ENCODE results near the gene CKAP2. TPM values are rescaled to one million over a fixed set of nuclear protein-coding genes. Genes with fewer than 3 reads are reported as not detected.
"Not testable (repeated sequence)": the region's sequence is repeated elsewhere in the genome, so short reads cannot be mapped to it uniquely, and the experiment has no call there.

The CKAP2 gene
- total RNA-seq, 1 donor, result 30.5 TPM

DNA sequence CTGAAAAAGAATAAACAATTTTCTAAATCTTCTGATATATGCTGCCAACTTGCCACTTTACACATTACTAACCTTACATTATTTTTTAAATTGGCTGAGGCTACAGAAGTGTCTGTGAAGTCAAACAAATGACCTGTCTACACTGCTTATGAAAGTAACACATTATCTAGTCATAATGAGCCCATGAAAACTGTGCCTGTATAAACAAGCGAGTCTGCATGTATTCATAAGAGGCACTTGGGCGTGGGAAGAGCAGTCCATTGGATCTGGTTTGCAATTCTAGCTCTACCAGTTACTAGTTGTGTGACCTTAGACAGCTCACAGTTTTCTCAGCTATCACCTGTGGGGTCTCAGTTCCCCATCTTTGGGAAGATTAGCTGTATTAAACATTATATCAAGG is 7.9 kb upstream of the CKAP2 start:
- Histone ChIP-seq H3K27me3 (ENCODE audit: insufficient read depth, low read length) (no peaks in the 10 kb centered on the region), H3K4me3 (ENCODE audit: low read length) (no peak overlapping the region), H3K4me1 (ENCODE audit: insufficient read depth, low read length) (peaks cover 25% of the 10 kb centered on the region), H3K9me3 (ENCODE audit: low read depth, low read length) (no peaks in the 10 kb centered on the region)

DNA sequence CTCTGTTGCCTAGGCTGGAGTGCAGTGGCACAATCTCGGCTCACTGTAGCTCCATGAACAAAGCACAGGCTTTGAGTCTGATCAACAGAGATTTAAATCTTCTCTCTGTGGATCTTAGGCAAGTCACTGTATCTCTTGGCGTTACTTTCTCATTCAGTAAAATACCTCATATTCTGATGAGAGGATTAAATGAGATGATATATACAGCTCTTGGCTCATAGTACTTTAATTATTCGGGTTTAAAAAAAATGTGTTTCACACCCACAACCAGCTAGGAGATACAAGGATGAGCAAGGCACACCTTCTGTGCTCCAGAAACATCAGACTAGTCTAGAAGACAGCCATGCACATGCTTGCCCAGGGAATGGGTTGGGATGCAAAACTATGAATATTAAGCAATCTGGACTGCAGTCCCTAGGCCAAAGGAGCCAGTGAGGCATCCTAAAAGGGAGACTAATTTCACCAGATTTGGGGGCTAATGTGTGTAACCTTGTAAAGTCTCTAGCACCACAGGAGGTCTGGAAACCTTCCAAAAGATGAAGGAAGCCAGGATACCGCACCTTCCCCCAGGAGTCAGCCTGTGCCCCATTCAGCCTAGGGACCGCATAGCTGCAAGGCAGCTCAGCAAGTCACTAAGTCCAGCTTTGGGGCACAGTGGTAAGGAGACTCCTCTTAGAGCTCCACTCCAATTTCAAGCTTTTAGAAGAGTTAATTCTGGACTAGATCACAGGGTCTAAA is 7.3 kb upstream of the CKAP2 start:
- H3K9me3 ChIP-seq (ENCODE audit: low read depth, low read length), result no peaks in the 10 kb centered on the region
- no peak overlapping the region for H3K4me3 ChIP-seq (ENCODE audit: low read length)
- H3K27me3 ChIP-seq (ENCODE audit: insufficient read depth, low read length), result no peaks in the 10 kb centered on the region
- peaks cover 25% of the 10 kb centered on the region for H3K4me1 ChIP-seq (ENCODE audit: insufficient read depth, low read length)

DNA sequence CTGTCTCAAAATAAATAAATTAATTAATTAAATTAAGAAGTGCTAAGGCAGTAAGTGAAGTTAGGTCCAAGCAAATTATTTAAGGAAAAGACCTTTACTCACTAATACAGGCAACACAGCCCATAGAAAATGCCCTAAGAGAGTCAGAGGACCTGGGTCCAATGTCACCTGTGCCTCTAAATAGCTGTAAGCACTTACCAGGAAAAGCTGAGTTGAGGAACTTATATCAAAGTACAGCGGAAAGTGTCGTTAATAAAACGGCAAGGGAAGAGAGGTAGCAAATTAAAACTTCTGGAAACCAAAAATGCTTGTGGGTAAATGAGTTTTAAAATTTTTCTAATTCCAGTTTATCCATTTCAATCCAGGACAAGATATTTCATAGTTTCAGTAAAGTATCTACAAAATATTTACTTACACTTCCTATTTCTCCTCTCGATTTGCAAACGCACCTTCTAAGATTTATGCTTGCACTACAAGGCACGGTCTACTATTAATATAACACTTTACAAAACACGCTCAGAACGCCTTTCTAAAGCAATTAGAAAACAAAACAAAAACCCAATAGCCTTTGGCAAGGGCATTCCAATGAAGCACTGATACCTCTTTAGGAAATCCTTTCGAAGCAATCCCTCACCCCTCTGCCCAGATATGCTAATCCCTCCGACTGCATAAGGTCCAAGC is 5.8 kb upstream of the CKAP2 start:
- Histone ChIP-seq H3K27me3 (ENCODE audit: insufficient read depth, low read length) (no peaks in the 10 kb centered on the region), H3K4me3 (ENCODE audit: low read length) (peak overlapping the region; percentile 77), H3K9me3 (ENCODE audit: low read depth, low read length) (no peaks in the 10 kb centered on the region), H3K4me1 (ENCODE audit: insufficient read depth, low read length) (peaks cover 29% of the 10 kb centered on the region)

DNA sequence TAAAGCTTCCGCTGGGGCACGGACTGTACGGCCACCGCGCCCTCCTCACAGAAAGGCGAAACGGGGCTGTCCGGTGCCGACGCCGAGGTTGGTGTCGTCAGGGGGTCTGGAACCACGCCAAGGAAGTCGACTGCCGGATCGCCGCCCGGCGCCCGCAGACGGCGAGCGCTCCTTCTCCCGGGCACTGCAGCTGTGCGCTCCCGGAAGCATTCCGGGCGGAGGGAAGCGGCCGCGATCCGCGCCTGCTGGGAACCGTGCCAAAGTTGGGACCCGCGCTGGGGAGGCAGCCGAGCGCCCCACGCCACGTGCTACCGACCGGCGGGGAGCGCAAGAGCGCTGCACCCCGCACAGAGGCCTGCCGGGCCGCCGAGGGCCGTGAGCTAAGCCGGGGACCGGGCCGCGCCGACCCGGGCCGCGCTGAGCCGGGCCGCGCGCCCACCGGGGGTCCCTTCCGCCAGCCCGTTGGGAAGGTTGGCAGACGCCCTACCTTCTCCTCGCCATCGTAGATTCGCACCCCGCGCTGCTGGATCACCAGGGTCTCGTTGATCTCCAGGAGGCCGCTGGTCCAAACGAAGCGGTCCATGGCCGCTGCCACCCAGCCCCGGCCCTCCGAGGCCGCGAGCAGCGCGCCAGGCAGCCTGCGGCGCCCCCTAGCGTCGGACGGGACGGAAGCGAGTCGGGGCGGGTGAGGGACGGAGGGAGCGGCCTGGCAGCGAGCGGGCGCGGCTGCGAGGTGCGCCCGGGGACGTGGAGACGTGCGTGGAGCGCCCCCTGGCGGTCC is 5.1 kb upstream of the CKAP2 start, which contains the start of gene VPS36:
VPS36 (minus strand) TSS at position 623 of the 781 bp plus-strand sequence; CDS start at position 583, 40 bp downstream.
- Histone ChIP-seq H3K27me3 (ENCODE audit: insufficient read depth, low read length) (no peaks in the 10 kb centered on the region), H3K4me3 (ENCODE audit: low read length) (peak within 1 kb of the TSS; percentile 77), H3K9me3 (ENCODE audit: low read depth, low read length) (no peaks in the 10 kb centered on the region), H3K4me1 (ENCODE audit: insufficient read depth, low read length) (peaks cover 30% of the 10 kb centered on the region)

DNA sequence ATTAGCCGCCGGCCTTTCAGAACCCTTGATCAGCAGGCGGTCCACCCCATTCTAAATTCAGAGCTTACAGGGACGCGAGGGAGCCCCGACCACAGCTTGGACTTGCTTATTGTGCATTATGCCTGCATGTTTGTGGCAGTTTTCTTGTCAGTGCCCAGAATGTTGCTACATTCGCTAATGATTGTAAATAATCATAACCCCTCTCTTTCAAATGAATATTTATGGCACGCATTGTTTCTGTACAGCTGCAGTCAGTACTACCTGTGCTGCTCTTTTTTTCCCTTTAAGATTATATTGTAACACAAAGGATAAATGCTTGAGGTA is 4.5 kb upstream of the CKAP2 start:
- Histone ChIP-seq H3K4me1 (ENCODE audit: insufficient read depth, low read length) (peaks cover 31% of the 10 kb centered on the region), H3K4me3 (ENCODE audit: low read length) (peak overlapping the region; percentile 77), H3K27me3 (ENCODE audit: insufficient read depth, low read length) (no peaks in the 10 kb centered on the region), H3K9me3 (ENCODE audit: low read depth, low read length) (no peaks in the 10 kb centered on the region)

DNA sequence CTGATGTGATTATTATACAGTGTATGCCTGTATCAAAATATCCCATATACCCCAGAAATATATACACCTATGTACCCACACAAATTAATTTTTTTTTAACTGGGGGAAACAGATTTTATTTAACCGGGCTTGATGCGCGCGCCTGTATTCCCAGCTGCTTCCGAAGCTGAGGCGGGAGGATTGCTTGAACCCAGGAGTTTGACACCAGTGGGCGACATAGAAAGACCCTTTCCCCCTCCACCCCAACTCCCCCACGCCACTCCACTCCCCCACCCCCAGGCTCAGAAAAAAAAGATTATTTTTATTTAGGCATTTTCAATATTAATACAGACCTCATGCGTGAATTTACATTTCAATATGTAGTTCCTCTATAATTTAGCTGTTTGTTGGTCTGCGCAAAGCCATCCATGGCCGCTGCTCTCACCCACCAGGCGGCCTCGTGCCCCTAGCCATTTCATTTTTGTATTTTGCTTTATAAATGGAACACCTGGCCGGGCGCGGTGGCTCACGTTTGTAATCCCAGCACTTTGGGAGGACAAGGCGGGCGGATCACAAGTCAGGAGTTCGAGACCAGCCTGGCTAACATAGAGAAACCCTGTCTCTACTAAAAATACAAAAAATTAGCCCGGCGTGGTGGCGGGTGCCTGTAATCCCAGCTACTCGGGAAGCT is 4.0 kb upstream of the CKAP2 start:
- no peaks in the 10 kb centered on the region for H3K27me3 ChIP-seq (ENCODE audit: insufficient read depth, low read length)
- H3K4me1 ChIP-seq (ENCODE audit: insufficient read depth, low read length), result peaks cover 36% of the 10 kb centered on the region
- no peak overlapping the region for H3K4me3 ChIP-seq (ENCODE audit: low read length)
- no peaks in the 10 kb centered on the region for H3K9me3 ChIP-seq (ENCODE audit: low read depth, low read length)

DNA sequence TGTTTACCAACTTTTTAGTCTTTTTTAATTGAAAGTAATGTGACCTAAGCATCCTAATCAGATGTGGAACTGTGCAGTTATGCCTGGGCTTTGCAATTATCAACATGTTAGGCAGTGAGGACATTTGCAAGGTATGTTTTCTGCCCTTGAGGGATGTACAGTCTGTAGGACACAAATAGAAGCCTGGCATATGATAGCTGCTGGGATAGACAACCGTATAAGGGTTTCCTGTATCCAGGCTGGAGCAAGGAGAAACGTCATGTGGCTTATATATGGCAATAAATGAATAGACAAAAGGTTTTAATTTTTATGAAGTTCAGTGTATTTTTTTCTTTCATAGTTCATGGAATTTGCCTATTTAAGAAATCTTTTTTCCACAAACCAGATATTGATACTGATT is 2.8 kb upstream of the CKAP2 start:
- no peaks in the 10 kb centered on the region for H3K27me3 ChIP-seq (ENCODE audit: insufficient read depth, low read length)
- H3K4me1 ChIP-seq (ENCODE audit: insufficient read depth, low read length), result peaks cover 44% of the 10 kb centered on the region
- no peak overlapping the region for H3K4me3 ChIP-seq (ENCODE audit: low read length)
- no peaks in the 10 kb centered on the region for H3K9me3 ChIP-seq (ENCODE audit: low read depth, low read length)

DNA sequence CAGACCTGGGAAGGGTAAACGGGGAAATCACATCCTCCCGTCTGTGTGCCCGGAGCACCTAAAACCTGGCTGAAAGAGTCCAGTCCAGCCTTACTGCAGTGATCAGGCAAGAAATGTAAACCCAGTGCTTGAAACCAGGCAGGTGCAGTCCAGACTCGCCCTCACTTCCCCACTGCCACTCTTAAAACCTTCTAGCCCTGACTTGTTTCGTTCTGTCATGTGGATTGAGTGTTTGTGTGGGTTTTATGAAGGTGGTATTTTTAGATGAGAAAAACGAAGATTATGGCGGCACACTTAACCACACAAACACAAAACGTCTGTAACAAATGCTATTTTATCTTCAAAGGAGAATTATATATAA is 839 bp upstream of the CKAP2 start:
- Histone ChIP-seq H3K4me3 (ENCODE audit: low read length) (peak overlapping the region; percentile 71), H3K4me1 (ENCODE audit: insufficient read depth, low read length) (peaks cover 27% of the 10 kb centered on the region), H3K9me3 (ENCODE audit: low read depth, low read length) (no peaks in the 10 kb centered on the region), H3K27me3 (ENCODE audit: insufficient read depth, low read length) (no peaks in the 10 kb centered on the region)

DNA sequence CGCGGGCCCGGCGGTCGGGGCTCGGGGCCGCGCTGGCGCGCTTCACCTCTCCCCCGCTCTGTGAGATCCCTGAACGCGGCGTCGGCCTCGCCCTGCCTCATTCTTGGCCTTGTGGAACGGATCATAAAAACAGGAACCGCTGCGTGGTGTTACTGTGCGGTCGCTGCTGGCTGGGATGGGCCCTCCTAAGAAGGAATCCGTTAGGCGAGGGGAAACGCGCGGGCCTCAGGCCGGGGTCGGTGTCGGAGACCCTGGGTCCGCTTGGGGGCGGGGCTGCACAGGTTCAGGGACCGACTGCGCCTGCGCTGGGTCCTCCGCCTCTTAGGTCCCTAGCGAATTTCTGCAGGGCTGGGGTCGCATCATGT is 381 bp downstream of the CKAP2 start:
- no peaks in the 10 kb centered on the region for H3K9me3 ChIP-seq (ENCODE audit: low read depth, low read length)
- H3K27me3 ChIP-seq (ENCODE audit: insufficient read depth, low read length), result no peaks in the 10 kb centered on the region
- peaks cover 27% of the 10 kb centered on the region for H3K4me1 ChIP-seq (ENCODE audit: insufficient read depth, low read length)
- peak overlapping the region; percentile 71 for H3K4me3 ChIP-seq (ENCODE audit: low read length)

DNA sequence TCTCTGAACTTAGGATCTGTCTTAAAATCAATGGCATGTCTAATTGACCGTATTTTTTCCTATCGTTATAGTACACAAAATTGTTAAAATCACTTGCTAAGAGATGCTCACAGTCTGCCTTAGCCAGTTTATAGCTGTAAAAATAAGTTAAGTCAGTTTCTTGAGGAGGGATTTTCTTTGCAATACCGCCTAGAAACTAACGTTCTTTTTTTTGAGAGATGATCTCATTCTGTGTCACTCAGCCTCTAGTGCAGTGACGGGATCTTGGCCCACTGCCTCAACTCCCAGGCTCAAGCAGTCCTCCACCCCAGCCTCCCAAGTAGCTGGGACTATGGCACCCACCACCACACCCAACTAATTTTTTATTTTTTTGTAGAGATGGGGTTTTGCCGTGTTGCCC is 4.4 kb downstream of the CKAP2 start:
- peaks cover 18% of the 10 kb centered on the region for H3K4me1 ChIP-seq (ENCODE audit: insufficient read depth, low read length)
- H3K27me3 ChIP-seq (ENCODE audit: insufficient read depth, low read length), result no peaks in the 10 kb centered on the region
- H3K9me3 ChIP-seq (ENCODE audit: low read depth, low read length), result no peaks in the 10 kb centered on the region
- no peak overlapping the region for H3K4me3 ChIP-seq (ENCODE audit: low read length)

DNA sequence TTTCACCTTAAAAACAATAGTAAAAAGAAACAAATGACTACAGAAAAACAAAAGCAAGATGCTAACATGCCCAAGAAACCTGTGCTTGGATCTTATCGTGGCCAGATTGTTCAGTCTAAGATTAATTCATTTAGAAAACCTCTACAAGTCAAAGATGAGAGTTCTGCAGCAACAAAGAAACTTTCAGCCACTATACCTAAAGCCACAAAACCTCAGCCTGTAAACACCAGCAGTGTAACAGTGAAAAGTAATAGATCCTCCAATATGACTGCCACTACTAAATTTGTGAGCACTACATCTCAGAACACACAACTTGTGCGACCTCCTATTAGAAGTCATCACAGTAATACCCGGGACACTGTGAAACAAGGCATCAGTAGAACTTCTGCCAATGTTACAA is 6.0 kb downstream of the CKAP2 start:
- H3K27me3 ChIP-seq (ENCODE audit: insufficient read depth, low read length), result no peaks in the 10 kb centered on the region
- no peak overlapping the region for H3K4me3 ChIP-seq (ENCODE audit: low read length)
- no peaks in the 10 kb centered on the region for H3K9me3 ChIP-seq (ENCODE audit: low read depth, low read length)
- H3K4me1 ChIP-seq (ENCODE audit: insufficient read depth, low read length), result peaks cover 12% of the 10 kb centered on the region

DNA sequence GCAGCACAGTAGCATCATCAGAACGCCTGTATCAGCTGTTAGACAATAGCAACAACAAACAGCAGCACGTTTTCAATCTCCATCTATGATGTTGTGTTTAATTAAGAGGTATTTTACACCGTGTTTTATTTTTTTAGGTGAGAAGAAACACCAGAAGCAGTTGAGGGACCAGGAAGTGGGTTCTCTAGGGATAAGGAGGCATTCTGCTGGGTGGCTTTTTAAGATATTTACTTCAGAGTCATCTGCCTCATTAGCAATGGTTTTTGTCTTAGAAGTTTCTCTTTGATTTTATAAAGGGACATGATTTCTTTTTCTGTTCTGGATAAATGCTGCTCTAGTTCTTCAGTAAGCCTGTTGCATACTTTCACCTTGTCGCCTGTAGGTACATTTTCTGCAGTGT is 8.2 kb downstream of the CKAP2 start:
- H3K27me3 ChIP-seq (ENCODE audit: insufficient read depth, low read length), result no peaks in the 10 kb centered on the region
- no peak overlapping the region for H3K4me3 ChIP-seq (ENCODE audit: low read length)
- H3K4me1 ChIP-seq (ENCODE audit: insufficient read depth, low read length), result peaks cover 3% of the 10 kb centered on the region
- no peaks in the 10 kb centered on the region for H3K9me3 ChIP-seq (ENCODE audit: low read depth, low read length)

DNA sequence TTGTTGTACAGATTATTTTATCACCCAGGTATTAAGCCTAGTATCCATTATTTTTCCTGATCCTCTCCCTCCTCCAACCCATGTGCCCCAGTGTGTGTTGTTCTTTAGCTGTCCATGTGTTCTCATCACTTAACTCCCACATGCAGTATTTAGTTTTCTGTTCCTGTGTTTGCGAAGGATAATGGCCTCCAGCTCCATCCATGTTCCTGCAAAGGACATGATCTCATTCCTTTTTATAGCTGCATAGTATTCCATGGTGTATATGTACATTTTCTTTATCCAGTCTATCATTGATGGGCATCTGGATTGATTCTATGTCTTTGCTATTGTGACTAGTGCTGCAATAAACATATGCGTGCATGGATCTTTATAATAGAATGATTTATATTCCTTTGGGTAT is 13.2 kb downstream of the CKAP2 start:
- H3K4me1 ChIP-seq (ENCODE audit: insufficient read depth, low read length); H3K4me3 ChIP-seq (ENCODE audit: low read length); H3K27me3 ChIP-seq (ENCODE audit: insufficient read depth, low read length); H3K9me3 ChIP-seq (ENCODE audit: low read depth, low read length): not testable (repeated sequence)

DNA sequence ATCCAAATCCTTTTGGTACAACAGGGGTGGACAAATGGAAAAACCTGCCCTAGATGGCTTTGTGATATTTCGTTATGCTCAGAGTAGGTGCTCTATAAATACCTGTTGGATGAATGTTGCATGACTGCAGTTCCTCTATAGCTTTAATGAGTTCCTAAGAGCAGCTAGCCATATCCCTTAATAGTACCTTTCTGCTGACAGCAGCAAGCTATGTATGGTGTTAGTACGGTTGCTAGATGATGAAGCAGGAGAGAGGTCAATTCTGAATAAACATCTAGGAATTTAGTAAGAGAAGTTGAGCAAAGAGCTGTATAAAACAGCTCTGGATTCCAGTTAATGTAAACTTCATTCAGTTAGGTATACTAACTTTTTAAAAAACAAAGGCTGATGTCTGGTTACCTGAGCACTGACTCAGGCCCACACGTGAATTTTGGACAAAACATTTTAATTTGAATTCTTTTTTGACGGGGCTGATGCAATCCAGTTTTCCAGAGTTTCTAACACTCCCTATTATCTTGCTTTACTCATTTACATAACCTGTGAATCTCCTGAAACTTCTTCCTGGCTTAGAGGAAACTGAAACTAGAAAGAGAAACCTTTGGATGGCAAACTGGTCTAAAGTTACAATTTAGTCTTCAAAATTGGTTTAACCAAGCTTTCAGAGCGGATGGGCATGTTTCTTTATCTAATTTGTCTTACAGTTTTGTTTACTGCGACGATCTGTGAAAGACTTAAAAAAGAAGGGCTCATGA is 25.6 kb downstream of the CKAP2 start:
- H3K9me3 ChIP-seq (ENCODE audit: low read depth, low read length); H3K27me3 ChIP-seq (ENCODE audit: insufficient read depth, low read length); H3K4me1 ChIP-seq (ENCODE audit: insufficient read depth, low read length); H3K4me3 ChIP-seq (ENCODE audit: low read length): not testable (repeated sequence)

DNA sequence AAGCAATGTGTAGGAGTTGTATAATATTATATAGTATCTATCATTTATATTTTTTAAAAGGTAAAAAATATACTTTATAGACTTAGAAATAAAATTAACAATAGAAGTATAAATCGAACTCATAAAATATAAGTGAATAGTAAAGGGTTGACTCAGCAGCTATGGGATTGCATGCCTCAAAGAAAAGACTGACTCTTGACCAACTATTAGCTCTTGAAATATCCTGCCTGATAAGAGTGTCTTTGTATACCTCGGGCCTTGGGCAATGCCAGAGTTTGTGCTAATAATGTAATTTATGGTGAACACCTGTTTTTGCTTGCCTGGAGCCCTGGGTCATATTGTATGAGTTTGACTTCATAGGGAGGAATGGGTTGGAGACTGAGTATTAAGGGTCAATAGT is 31.8 kb downstream of the CKAP2 start:
- not testable (repeated sequence) for H3K27me3 ChIP-seq (ENCODE audit: insufficient read depth, low read length); H3K9me3 ChIP-seq (ENCODE audit: low read depth, low read length); H3K4me1 ChIP-seq (ENCODE audit: insufficient read depth, low read length); H3K4me3 ChIP-seq (ENCODE audit: low read length)

All from mononuclear cell (primary cell).